HG02938 (cell line): ENCODE data around the gene SLC36A1.

Source experiments
- ATAC-seq: cut with Tn5 transposase; IDR thresholded peaks from one replicate; pipeline ENCODE4 v1.9.1; 2021; ENCODE audit warnings: mild to moderate bottlenecking, moderate library complexity; ENCODE audit not compliant: unreplicated experiment

SLC36A1 gene

DNA sequence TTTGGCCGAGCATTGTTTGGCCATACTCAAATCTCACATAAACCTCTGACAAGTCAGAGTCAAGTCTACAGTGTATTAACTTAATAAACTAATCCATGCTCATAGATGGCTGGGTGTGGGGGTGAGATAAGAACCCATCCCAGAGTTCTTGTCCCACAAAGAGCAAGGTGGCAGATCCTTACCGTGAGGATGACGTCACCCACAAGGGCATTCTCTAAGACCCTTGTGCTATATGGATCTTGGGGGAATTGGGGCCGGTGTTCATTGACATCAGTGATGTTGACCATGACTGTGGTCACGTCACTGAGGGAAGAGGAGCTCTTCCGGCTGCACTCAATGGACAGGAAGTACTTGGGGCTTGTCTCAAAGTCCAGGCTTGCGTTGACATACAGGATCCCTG lies 81.6 kb downstream of the SLC36A1 start:
- no peak for ATAC-seq

DNA sequence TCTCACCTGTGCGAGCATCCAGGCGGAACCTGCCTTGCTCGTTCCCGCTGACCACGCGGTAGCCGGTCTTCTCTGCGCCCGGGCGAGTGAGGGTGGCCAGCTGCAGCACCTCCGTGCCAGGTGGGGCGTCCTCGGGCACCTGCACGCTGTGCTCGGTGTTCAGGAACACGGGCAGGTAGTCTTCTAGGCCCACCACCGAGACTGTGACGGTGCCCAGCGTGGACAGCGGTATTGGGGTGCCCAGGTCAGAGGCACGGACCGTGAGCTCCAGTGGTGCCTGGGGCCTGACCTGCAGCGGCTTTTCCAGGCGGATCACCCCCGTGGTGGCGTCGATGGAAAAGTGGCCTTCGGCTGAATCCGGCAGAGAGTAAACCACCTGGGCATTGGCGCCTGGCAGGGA lies 84.2 kb downstream of the SLC36A1 start:
- no peak for ATAC-seq

DNA sequence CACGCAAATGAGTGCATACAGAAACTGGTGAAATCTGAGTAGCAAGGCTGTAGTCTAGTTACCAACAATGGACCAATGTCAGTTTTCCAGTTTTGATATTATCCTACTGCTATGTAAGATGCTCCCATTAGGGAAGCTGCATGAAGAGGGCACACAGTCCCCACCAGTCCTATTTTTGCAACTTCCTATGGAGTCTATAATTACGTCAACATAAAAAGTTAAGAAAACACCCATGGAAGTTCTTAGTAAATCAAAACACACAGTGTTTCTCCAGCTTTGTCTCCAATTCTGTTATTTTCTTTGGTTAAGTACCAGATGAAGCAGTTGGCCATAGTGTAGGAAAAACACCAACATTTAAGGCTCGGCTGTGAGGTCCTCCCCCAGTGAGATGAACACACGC lies 85.0 kb downstream of the SLC36A1 start:
- no peak for ATAC-seq

DNA sequence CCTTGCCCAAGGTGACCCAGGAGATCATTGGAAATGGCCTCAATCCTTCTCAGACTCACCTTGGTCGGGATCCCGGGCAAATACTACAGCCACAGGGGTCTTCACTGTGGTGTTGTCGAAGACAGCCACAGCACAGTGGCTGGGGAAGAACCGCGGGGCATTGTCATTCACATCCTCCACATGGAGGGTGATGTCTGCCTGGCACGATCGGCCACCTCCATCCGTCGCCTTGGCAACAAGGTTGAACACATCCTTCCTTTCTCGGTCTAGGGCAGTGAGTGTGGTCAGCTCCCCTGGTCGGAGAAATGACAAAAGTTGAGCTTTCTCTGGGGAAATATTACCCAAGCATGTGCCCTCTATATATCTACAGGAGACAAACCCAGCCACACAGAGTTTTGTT lies 86.9 kb downstream of the SLC36A1 start:
- no peak for ATAC-seq

DNA sequence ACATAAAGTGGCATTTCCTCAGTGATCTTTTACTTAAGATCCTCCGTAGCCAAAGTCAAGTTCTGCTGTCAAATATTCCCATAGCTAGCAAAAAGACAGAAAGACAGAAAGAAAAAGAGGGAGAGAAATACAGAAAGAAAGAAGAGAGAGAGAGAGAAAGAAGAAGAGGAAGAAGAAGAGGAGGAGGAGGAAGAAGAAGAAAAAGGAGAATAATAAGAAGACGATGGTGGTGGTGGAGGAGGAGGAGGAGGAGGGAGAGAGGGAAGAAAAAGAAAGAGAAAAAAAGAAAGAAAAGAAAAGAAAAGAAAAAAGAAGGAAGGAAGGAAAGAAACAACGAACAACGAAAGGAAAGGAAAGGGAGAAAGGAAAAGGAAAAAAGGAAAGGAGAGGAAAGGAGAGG lies 89.6 kb downstream of the SLC36A1 start:
- no peak for ATAC-seq

DNA sequence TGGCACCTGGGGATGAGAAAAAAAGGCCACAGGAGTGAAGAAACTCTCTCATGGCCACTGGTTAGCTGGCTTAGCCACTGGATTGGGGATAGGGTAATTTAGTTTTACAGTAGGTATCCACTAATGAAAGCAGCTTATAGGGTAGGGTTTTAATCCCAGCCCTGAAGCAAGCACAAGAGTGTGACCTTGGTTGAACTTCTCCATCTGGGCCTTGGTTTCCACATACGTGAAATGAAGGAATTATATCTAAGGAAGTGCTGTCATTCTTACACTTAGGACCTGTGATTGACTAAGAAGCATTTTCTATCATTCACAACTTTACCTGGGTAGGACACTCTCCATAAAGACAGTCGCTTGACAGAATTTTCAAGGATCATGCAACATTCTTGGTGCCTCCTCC lies 94.2 kb downstream of the SLC36A1 start:
- no peak for ATAC-seq
